PC-3 (cell line): ENCODE results near the gene RFC1. TPM values are rescaled to one million over a fixed set of nuclear protein-coding genes. Genes with fewer than 3 reads are reported as not detected.
"Not testable (repeated sequence)": the region's sequence is repeated elsewhere in the genome, so short reads cannot be mapped to it uniquely, and the experiment has no call there.

ENCODE experiments used
- ATAC-seq: fragments of 200-7000 bp; cut with Tn5 transposase; 2 replicates; pipeline ENCODE4 v1.9.1; 2020; ENCODE audit warnings: mild to moderate bottlenecking, moderate library complexity
- BruUV-seq: library from RNA; stranded (reverse); fragments of 400-500 nt; replicated peaks from 2 replicates; lab custom pipeline; 2021; lab: Mats Ljungman, UMichigan
- CTCF ChIA-PET: fragments of 300-600 bp; sonication (Branson Sonifier 250); formaldehyde crosslinking; loops from one replicate; lab custom pipeline; 2022; ENCODE audit warnings: antibody characterized with exemption; lab: Charles Lee
- POLR2A ChIA-PET: fragments of 300-600 bp; sonication (Branson Sonifier 250); formaldehyde crosslinking; loops from one replicate; lab custom pipeline; 2022; ENCODE audit warnings: antibody characterized with exemption; ENCODE audit not compliant: unreplicated experiment; lab: Charles Lee
- DNase-seq: peaks from one replicate; pipeline ENCODE4 v3.0.0-alpha.2; 2015
- H2AFZ ChIP-seq: fragments of 300-600 bp; sonication (generic); 2 replicates; pipeline ENCODE4 v1.6.0; 2016; ENCODE audit warnings: antibody characterized with exemption, low read length
- H3F3A ChIP-seq: fragments of 300-600 bp; sonication (generic); one replicate; pipeline ENCODE4 v1.6.0; 2017; ENCODE audit warnings: antibody characterized with exemption, low read length, control low read depth, mild to moderate bottlenecking; ENCODE audit not compliant: unreplicated experiment
- H3K27ac ChIP-seq: fragments of 300-600 bp; sonication (generic); 2 replicates; pipeline ENCODE4 v1.5.1; 2016; ENCODE audit warnings: mild to moderate bottlenecking, low read length
- H3K27me3 ChIP-seq: fragments of 300-600 bp; sonication (generic); 2 replicates; pipeline ENCODE4 v1.6.1; 2016; ENCODE audit warnings: low read length, mixed read lengths
- H3K36me3 ChIP-seq: fragments of 300-600 bp; sonication (generic); 2 replicates; pipeline ENCODE4 v1.6.1; 2016; ENCODE audit warnings: low read depth, mixed run types, low read length, mixed read lengths
- H3K4me1 ChIP-seq: fragments of 300-600 bp; sonication (generic); 2 replicates; pipeline ENCODE4 v1.5.1; 2016; ENCODE audit warnings: low read length; ENCODE audit not compliant: insufficient read depth
- H3K4me2 ChIP-seq: fragments of 300-600 bp; sonication (generic); 2 replicates; pipeline ENCODE4 v1.6.0; 2016; ENCODE audit warnings: low read length
- H3K4me3 ChIP-seq: fragments of 300-600 bp; sonication (generic); 2 replicates; pipeline ENCODE4 v1.5.1; 2016; ENCODE audit warnings: mild to moderate bottlenecking, low read length, mixed read lengths
- H3K79me2 ChIP-seq: fragments of 300-600 bp; sonication (generic); 2 replicates; pipeline ENCODE4 v1.6.1; 2017; ENCODE audit warnings: low read length, mixed read lengths
- H3K9ac ChIP-seq: fragments of 300-600 bp; sonication (generic); 2 replicates; pipeline ENCODE4 v1.6.0; 2016; ENCODE audit warnings: mild to moderate bottlenecking, low read length
- H3K9me2 ChIP-seq: fragments of 300-600 bp; sonication (generic); replicated peaks from 2 replicates; pipeline ENCODE4 v1.6.1; 2016; ENCODE audit warnings: mixed run types, low read length, mixed read lengths
- H3K9me3 ChIP-seq: fragments of 300-600 bp; sonication (generic); 2 replicates; pipeline ENCODE4 v1.6.1; 2016; ENCODE audit warnings: low read length, mixed read lengths
- H4K20me1 ChIP-seq: fragments of 300-600 bp; sonication (generic); 2 replicates; pipeline ENCODE4 v1.6.1; 2016; ENCODE audit warnings: low read length, mixed read lengths
- CTCF ChIP-seq: fragments of 300-600 bp; sonication (generic); conservative IDR thresholded peaks from 2 replicates; pipeline ENCODE4 v1.5.1; 2017; ENCODE audit warnings: antibody characterized with exemption, low read depth, mild to moderate bottlenecking, low read length
- EZH2 ChIP-seq: fragments of 300-600 bp; sonication (generic); IDR thresholded peaks from one replicate; pipeline ENCODE4 v1.6.1; 2017; ENCODE audit warnings: antibody characterized with exemption, mild to moderate bottlenecking, low read length; ENCODE audit not compliant: unreplicated experiment
- EZH2phosphoT487 ChIP-seq: fragments of 300-600 bp; sonication (generic); IDR thresholded peaks from 2 replicates; pipeline ENCODE4 v1.6.1; 2018; ENCODE audit warnings: mild to moderate bottlenecking, antibody characterized with exemption, low read length, borderline replicate concordance
- intact Hi-C: fragments of 100-400 bp; cut with micrococcal nuclease; formaldehyde crosslinking; loops from 2 replicates; pipeline ENCODE4 v1.9.0; 2023
- total RNA-seq: library from RNA; depleted of rRNA; stranded (reverse); fragments of >200 nt; gene quantifications from 2 replicates; pipeline ENCODE4 v1.2.3, GENCODE V29; 2014

The RFC1 gene
- total RNA-seq, 1 experiment from 2014 or later, result 43.9 TPM

GRCh38 chr4:39295784-39296183 is 70.4 kb downstream of the RFC1 start:
- Histone ChIP-seq H3K4me3 (no peak overlapping the region), H3K36me3 (peaks cover 7% of the 10 kb centered on the region; the same call in 1 of the 2 replicates), H3K9ac (no peak overlapping the region), H3K79me2 (no peaks in the 10 kb centered on the region), H3K4me2 (no peak overlapping the region), H2AFZ (no peak overlapping the region), H3K9me2 (no peaks in the 10 kb centered on the region), H3K9me3 (no peaks in the 10 kb centered on the region), H3K4me1 (no peaks in the 10 kb centered on the region), H3K27ac (no peak overlapping the region), H3K27me3 (no peaks in the 10 kb centered on the region), H3F3A (no peaks in the 10 kb centered on the region), H4K20me1 (no peaks in the 10 kb centered on the region)
- ChIA-PET CTCF (no interaction called here), POLR2A (no interaction called here)
- ATAC-seq (no peak), DNase-seq (no peak)
- TF ChIP-seq CTCF (no peak), EZH2 (no peak), EZH2phosphoT487 (no peak)
- BruUV-seq, result no TSS peak
- intact Hi-C loops, result no loop called here

- H3F3A ChIP-seq, H3K4me1 ChIP-seq, H2AFZ ChIP-seq, CTCF ChIA-PET, H3K9me2 ChIP-seq, H3K79me2 ChIP-seq, BruUV-seq, H3K9me3 ChIP-seq, H3K36me3 ChIP-seq, POLR2A ChIA-PET, H3K27me3 ChIP-seq, H3K4me2 ChIP-seq, DNase-seq, intact Hi-C loops, H3K4me3 ChIP-seq, H4K20me1 ChIP-seq, H3K27ac ChIP-seq, H3K9ac ChIP-seq, ATAC-seq: not testable (repeated sequence)
Observed at GRCh38 chr4:39292433-39292832, 73.7 kb downstream of the RFC1 start.

GRCh38 chr4:39291686-39292085 is 74.5 kb downstream of the RFC1 start:
- ChIA-PET CTCF (no interaction called here), POLR2A (no interaction called here)
- DNase-seq (no peak), ATAC-seq (no peak)
- no peaks in the 10 kb centered on the region for H3K9me3 ChIP-seq
- no peak overlapping the region for H3K27ac ChIP-seq
- H3K4me3 ChIP-seq, result no peak overlapping the region
- H4K20me1 ChIP-seq, result no peaks in the 10 kb centered on the region
- no peak for TF ChIP-seq EZH2
- TF ChIP-seq EZH2phosphoT487, result no peak
- TF ChIP-seq CTCF, result no peak
- no peaks in the 10 kb centered on the region for H3F3A ChIP-seq
- H3K9me2 ChIP-seq, result no peaks in the 10 kb centered on the region
- no peak overlapping the region for H3K9ac ChIP-seq
- intact Hi-C loops, result no loop called here
- no peaks in the 10 kb centered on the region for H3K27me3 ChIP-seq
- BruUV-seq, result no TSS peak
- no peak overlapping the region for H3K4me2 ChIP-seq
- no peaks in the 10 kb centered on the region for H3K79me2 ChIP-seq
- no peaks in the 10 kb centered on the region for H3K4me1 ChIP-seq
- H3K36me3 ChIP-seq, result peaks cover 14% of the 10 kb centered on the region
- H2AFZ ChIP-seq, result no peak overlapping the region
